IPS-15b (cell line): ENCODE results near the gene VEPH1.

Source experiments
- H3K27me3 ChIP-seq: one replicate; pipeline ENCODE4 v1.6.1; 2013; ENCODE audit warnings: low read length; ENCODE audit not compliant: control insufficient read depth, insufficient read depth
- H3K36me3 ChIP-seq: one replicate; pipeline ENCODE4 v1.6.1; 2013; ENCODE audit warnings: low read length; ENCODE audit not compliant: control insufficient read depth, insufficient read depth
- H3K4me1 ChIP-seq: one replicate; pipeline ENCODE4 v1.6.1; 2013; ENCODE audit warnings: mild to moderate bottlenecking, low read length; ENCODE audit not compliant: control insufficient read depth, insufficient read depth
- H3K4me3 ChIP-seq: one replicate; pipeline ENCODE4 v1.5.1; 2013; ENCODE audit warnings: low read depth, low read length
- H3K9ac ChIP-seq: one replicate; pipeline ENCODE4 v1.6.1; 2013; ENCODE audit warnings: low read depth, mild to moderate bottlenecking, low read length
- H3K9me3 ChIP-seq: one replicate; pipeline ENCODE4 v1.6.1; 2013; ENCODE audit warnings: mild to moderate bottlenecking, low read length; ENCODE audit not compliant: control insufficient read depth, insufficient read depth

Gene VEPH1

GRCh38 chr3:157374933-157375332 lies 128.3 kb downstream of the VEPH1 start:
- Histone ChIP-seq H3K9ac (no peak overlapping the region), H3K4me3 (no peak overlapping the region), H3K4me1 (no peaks in the 10 kb centered on the region), H3K27me3 (no peaks in the 10 kb centered on the region), H3K9me3 (no peaks in the 10 kb centered on the region), H3K36me3 (no peaks in the 10 kb centered on the region)

DNA sequence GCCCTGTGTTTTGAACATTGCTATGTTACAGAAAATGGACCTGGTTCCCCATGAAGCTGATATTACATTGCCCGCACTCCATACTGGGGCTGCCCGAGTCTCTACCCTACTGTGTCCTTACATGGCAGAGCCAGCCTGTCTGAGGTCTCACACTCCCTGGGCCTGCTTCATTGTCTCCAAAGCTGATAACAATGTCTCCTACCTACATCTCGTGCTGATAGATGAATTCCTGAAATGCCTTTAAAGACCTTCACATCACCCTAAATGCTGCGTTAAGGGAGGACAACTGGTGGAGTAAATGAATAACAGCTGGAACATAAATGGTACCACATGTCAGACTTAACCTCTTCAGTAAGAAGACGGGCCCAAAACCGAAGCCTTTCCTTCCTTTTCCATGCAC lies 129.4 kb downstream of the VEPH1 start:
- no peaks in the 10 kb centered on the region for H3K36me3 ChIP-seq
- H3K9me3 ChIP-seq: no peaks in the 10 kb centered on the region
- no peak overlapping the region for H3K9ac ChIP-seq
- no peaks in the 10 kb centered on the region for H3K27me3 ChIP-seq
- H3K4me3 ChIP-seq: no peak overlapping the region
- no peaks in the 10 kb centered on the region for H3K4me1 ChIP-seq

DNA sequence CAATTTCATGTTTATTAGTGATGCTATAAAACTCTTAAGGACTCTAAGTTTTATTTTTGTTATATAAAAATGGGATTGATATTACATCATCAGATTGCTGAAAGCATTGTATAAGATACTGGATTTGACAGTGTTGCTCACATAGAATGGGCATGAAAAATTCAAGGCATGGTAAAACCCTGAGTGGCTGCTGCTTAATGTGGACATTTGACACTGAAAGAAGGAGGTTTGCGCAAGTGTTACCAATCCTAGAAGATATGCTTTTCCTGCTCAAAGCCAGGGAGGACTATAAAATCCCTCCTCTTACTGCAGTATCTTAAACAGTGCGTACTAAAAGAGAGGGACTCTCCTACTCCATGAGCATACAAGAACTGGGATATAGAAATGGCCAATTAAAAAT lies 132.3 kb downstream of the VEPH1 start:
- Histone ChIP-seq H3K9me3 (no peaks in the 10 kb centered on the region), H3K4me1 (no peaks in the 10 kb centered on the region)

DNA sequence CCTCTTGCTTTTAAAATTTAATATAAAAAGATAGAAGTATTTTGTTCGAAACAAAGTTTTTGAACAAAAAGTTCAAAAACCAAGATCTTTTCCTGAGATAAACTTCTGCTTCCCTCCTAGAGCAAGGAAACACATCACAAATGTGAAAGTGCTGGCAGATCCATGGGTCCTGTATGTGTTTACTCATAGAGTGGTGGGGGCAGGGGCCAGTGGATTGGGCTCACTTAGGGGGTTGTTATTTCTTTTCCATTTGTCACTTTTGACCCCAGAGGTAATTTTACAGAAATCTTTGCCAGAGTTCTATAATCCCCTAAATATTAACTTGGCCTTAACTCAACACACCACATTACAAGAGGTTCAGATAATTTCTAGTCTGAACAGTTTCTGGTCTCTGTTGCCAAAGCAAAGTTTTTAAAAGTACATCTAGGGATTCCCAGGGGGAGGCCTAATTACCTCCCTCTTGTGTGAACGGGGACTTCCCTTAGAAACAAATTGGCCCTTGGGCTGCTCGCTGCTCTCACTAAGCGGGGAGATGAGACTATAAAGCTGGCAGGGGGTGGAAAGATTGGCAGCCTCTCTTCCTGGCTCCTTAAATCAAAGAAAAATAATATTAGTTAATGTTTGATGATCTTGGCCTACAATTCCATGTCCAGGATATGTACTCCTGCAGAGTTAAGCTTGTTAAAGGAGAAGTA lies 133.3 kb downstream of the VEPH1 start:
- H3K4me3 ChIP-seq: no peak overlapping the region

More for the DNA sequence above, 132.3 kb downstream of the VEPH1 start:
- Histone ChIP-seq H3K36me3 (no peaks in the 10 kb centered on the region), H3K9ac (no peak overlapping the region), H3K27me3 (no peaks in the 10 kb centered on the region), H3K4me3 (no peak overlapping the region)

GRCh38 chr3:157368171-157368570 lies 135.0 kb downstream of the VEPH1 start:
- H3K4me1 ChIP-seq: no peaks in the 10 kb centered on the region
- no peaks in the 10 kb centered on the region for H3K9me3 ChIP-seq
- H3K9ac ChIP-seq: no peak overlapping the region
- no peaks in the 10 kb centered on the region for H3K36me3 ChIP-seq
- H3K27me3 ChIP-seq: no peaks in the 10 kb centered on the region
- H3K4me3 ChIP-seq: no peak overlapping the region

More for the DNA sequence above, 133.3 kb downstream of the VEPH1 start:
- Histone ChIP-seq H3K36me3 (no peaks in the 10 kb centered on the region), H3K27me3 (no peaks in the 10 kb centered on the region), H3K9me3 (no peaks in the 10 kb centered on the region), H3K9ac (no peak overlapping the region), H3K4me1 (no peaks in the 10 kb centered on the region)

GRCh38 chr3:157363393-157363792 lies 139.8 kb downstream of the VEPH1 start:
- Histone ChIP-seq H3K27me3 (no peaks in the 10 kb centered on the region), H3K9ac (no peak overlapping the region), H3K9me3 (no peaks in the 10 kb centered on the region), H3K4me1 (no peaks in the 10 kb centered on the region), H3K4me3 (no peak overlapping the region), H3K36me3 (no peaks in the 10 kb centered on the region)

- no peaks in the 10 kb centered on the region for H3K36me3 ChIP-seq
- H3K4me1 ChIP-seq: no peaks in the 10 kb centered on the region
- H3K9me3 ChIP-seq: no peaks in the 10 kb centered on the region
- no peaks in the 10 kb centered on the region for H3K27me3 ChIP-seq
- no peak overlapping the region for H3K4me3 ChIP-seq
- no peak overlapping the region for H3K9ac ChIP-seq
These were observed 140.9 kb downstream of the VEPH1 start for GRCh38 chr3:157362348-157362747.

DNA sequence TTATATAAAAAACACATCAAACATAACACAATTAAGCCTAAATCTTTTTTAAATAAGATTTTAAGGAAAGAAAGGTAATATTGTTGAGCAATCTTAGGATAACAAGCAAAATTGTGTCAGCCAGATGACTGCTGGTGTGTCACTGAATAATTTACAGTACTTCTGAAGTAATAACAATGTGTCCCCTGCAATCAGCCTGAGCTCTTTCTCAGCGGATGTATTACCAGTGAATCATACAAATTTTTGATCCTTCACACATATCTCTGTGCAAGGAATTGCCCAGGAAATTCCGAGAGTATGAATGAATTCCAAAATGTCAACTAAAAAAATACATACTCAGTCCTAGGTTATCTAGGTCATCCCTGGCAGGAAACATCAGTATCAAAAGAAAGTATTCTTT lies 143.2 kb downstream of the VEPH1 start:
- H3K27me3 ChIP-seq: no peaks in the 10 kb centered on the region
- no peak overlapping the region for H3K9ac ChIP-seq
- H3K9me3 ChIP-seq: no peaks in the 10 kb centered on the region
- no peaks in the 10 kb centered on the region for H3K36me3 ChIP-seq
- peaks cover 2% of the 10 kb centered on the region for H3K4me1 ChIP-seq
- H3K4me3 ChIP-seq: no peak overlapping the region

DNA sequence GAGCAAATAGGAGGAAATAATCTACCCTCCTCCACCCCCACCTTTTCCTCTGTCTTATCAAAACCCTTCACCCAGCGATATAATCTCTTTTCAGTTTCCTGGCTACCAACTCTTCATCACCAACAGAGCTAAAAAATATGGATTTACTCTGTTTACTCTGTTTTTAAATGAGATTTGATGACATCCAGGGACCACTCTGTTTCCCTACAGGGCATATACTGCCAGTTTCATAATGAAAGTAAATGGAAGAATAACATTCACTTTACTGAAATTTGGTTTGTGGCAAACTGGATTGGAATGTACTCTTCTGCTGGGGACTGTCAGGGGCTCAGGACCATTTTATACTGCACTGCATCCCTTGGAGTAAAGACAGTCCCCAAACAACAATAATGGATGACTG lies 146.7 kb downstream of the VEPH1 start:
- no peaks in the 10 kb centered on the region for H3K9me3 ChIP-seq
- H3K9ac ChIP-seq: no peak overlapping the region
- no peaks in the 10 kb centered on the region for H3K27me3 ChIP-seq
- peaks cover 5% of the 10 kb centered on the region for H3K4me1 ChIP-seq
- no peaks in the 10 kb centered on the region for H3K36me3 ChIP-seq
- H3K4me3 ChIP-seq: no peak overlapping the region

GRCh38 chr3:157355276-157355675 lies 147.9 kb downstream of the VEPH1 start:
- H3K36me3 ChIP-seq: no peaks in the 10 kb centered on the region
- no peak overlapping the region for H3K9ac ChIP-seq
- H3K4me1 ChIP-seq: peaks cover 5% of the 10 kb centered on the region
- no peaks in the 10 kb centered on the region for H3K27me3 ChIP-seq
- H3K4me3 ChIP-seq: no peak overlapping the region
- H3K9me3 ChIP-seq: no peaks in the 10 kb centered on the region

DNA sequence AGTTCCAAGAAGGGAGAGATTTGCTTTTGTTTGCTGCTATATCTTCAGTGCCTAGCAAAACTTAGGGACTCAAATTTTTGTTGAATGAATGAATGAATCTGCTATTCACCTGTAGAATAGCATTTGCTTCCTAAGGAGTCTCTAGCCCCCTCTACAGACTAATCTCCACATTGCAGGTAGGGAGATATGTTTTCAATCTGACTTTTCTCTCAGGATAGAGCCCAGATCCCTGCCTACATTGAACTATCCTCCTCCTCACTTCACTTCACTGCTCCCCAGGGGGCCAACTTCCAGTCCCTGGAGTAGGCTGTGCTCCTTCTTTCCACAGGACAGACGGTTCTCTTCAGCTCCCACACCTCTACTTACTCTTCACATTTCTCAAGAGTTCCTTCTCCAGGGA lies 148.5 kb downstream of the VEPH1 start:
- Histone ChIP-seq H3K9me3 (no peaks in the 10 kb centered on the region), H3K4me3 (no peak overlapping the region), H3K9ac (no peak overlapping the region), H3K36me3 (no peaks in the 10 kb centered on the region), H3K4me1 (peaks cover 5% of the 10 kb centered on the region), H3K27me3 (no peaks in the 10 kb centered on the region)

DNA sequence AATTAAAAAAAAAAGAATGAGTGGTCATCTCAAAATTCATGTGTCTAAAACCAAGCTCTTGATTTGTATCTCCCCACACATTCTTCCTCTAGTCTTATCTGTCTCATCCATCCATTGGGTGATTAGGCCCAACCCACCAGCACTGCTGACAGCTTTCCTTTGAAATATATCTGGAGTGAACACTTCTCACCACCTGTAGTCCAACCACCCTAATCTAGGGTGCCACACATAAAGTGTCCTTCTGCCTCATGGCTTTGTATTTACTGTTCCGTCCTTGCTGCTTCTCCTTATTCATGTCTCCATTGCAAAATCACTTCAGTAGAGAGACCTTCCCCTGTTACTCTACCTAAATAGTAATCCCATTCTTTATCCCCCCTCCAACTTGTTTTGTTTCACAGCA lies 149.0 kb downstream of the VEPH1 start:
- Histone ChIP-seq H3K4me3 (no peak overlapping the region), H3K4me1 (peaks cover 5% of the 10 kb centered on the region), H3K36me3 (no peaks in the 10 kb centered on the region), H3K9me3 (no peaks in the 10 kb centered on the region), H3K27me3 (no peaks in the 10 kb centered on the region), H3K9ac (no peak overlapping the region)
